ENCODE measurements around the gene EIF2B5.
"Not testable (repeated sequence)": the region's sequence is repeated elsewhere in the genome, so short reads cannot be mapped to it uniquely, and the experiment has no call there.

The EIF2B5 gene

GRCh38 chr3:184148076-184148475 lies 12.9 kb downstream of the EIF2B5 start:
- no peak for DNase-seq (ENCODE audit: low read depth)

- no peak for DNase-seq (ENCODE audit: low read depth)
Observed at GRCh38 chr3:184149123-184149522, 14.0 kb downstream of the EIF2B5 start.

DNA sequence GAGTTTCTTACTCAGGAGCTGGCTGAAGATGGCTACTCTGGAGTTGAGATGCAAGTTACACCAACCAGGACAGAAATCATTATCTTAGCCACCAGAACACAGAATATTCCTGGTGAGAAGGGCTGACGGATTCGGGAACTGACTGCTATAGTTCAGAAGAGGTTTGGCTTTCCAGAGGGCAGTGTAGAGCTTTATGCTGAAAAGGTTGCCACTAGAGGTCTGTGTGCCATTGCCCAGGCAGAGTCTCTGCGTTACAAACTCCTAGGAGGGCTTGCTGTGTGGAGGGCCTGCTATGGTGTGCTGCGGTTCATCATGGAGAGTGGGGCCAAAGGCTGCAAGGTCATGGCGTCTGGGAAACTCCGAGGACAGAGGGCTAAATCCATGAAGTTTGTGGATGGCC lies 14.6 kb downstream of the EIF2B5 start:
- not testable (repeated sequence) for DNase-seq (ENCODE audit: low read depth)

- DNase-seq (ENCODE audit: low read depth), result no peak
Observed at GRCh38 chr3:184154885-184155643, 19.9 kb downstream of the EIF2B5 start, which contains the start of gene DVL3. Gene DVL3 (plus strand): TSS chr3:184155377. CDS start chr3:184155636, 259 bp downstream.

DNA sequence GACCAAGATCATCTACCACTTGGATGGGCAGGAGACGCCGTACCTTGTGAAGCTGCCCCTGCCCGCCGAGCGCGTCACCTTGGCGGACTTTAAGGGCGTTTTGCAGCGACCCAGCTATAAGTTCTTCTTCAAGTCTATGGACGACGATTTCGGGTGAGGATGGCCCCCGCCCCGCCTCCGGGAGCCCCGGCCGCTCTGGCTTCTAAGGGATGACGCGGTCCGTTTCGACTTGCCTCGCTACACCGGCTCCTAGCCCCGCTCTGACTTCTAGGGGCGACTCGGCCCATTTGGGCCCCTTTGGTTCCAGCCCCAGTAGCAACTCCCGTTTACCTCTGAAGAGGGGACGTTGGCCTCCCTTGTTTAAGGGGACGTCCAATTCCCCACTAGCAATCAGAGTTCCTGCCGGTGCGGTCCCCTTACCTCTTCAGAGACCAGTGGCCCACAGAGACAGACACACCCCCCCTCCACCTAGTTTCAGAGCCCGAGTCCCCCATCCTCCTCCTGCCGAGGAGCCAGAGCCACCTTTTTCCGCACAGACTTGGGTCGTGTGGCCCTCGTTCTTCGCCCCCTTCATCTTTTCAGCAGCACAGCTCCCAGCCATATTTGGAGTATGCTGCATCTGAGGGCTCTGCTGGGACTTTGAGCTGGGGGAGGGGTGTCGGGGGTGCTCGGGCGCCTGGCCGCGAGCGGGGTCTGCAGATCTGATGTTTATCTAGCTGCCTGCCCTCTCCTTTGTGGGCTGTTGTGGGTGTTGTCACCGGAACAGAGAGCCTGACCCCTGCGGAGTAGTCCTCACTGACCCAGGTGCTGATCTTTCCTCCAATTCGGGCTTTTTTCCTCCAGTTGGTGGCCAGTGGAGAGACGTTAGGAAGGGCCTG lies 20.7 kb downstream of the EIF2B5 start:
- DNase-seq (ENCODE audit: low read depth), result no peak

DNA sequence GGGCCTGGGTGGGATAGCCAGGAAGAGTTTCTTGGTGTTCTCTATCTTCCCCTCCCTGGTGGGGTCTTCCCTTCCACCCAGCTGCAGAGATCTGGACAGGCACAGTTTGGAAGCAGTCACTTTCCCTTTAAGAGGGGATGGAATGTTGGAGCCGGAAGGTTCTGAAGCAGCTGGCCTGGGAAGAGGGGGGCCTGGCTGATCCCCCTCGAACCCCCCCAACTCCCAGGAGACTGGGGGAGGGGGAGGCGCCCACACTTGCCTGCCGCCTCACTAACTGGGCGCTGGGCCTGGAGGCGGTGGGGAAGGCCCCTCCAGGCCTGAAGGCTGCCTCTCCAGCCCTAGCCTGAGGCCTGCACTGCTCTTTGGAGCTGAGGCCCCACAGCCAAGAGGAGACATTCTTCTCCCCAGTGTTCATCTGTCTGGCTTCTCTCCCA lies 21.4 kb downstream of the EIF2B5 start:
- no peak for DNase-seq (ENCODE audit: low read depth)

DNA sequence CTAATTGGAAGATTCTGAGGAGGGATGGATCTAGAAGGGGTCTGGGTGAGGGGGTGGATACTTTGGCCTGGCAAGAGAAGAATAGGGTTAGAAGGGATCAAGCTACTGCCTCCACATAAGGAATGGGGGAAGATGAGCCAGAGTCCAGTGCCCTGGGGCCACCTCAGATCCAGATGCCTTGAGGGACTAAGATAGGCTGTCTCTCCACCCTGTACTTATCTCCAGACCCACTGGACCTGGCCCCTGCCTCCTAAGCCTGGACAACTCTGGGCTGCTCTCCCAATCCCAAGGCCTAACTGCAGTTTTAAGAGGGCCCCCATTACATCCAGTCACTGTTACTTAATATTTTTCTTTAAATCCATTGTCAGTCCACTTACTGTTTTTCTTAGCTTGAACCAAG lies 22.0 kb downstream of the EIF2B5 start:
- no peak for DNase-seq (ENCODE audit: low read depth)

GRCh38 chr3:184158404-184158803 lies 23.2 kb downstream of the EIF2B5 start:
- DNase-seq (ENCODE audit: low read depth), result no peak

GRCh38 chr3:184160456-184160855 lies 25.3 kb downstream of the EIF2B5 start:
- DNase-seq (ENCODE audit: low read depth), result no peak

DNA sequence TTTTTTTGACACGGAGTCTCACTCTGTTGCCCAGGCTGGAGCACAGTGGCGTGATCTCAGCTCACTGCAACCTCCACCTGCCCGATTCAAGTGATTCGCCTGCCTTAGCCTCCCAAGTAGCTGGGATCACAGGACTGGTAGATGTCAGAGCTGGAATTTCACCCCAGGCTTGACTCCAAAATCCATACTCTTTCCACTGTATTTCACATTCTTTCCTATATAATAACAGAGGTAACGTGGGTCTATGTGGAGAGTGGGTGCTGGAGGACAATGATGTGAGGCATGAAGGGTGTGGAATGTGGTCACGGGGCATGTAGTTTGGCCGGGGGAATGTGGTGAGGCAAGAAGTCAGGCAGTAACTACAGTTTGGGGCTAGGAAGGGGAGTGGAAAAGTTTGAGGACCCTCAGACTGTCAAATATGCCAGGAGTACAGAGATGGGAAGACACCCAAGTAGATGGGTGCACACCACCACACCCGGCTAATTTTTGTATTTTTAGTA lies 27.5 kb downstream of the EIF2B5 start:
- not testable (repeated sequence) for DNase-seq (ENCODE audit: low read depth)

GRCh38 chr3:184164648-184165330 lies 29.6 kb downstream of the EIF2B5 start:
- no peak for DNase-seq (ENCODE audit: low read depth)

GRCh38 chr3:184165543-184165942 lies 30.4 kb downstream of the EIF2B5 start:
- DNase-seq (ENCODE audit: low read depth), result no peak

GRCh38 chr3:184166671-184167070 lies 31.5 kb downstream of the EIF2B5 start:
- DNase-seq (ENCODE audit: low read depth), result no peak

- DNase-seq (ENCODE audit: low read depth), result no peak
Observed at GRCh38 chr3:184167786-184168185, 32.6 kb downstream of the EIF2B5 start.

DNA sequence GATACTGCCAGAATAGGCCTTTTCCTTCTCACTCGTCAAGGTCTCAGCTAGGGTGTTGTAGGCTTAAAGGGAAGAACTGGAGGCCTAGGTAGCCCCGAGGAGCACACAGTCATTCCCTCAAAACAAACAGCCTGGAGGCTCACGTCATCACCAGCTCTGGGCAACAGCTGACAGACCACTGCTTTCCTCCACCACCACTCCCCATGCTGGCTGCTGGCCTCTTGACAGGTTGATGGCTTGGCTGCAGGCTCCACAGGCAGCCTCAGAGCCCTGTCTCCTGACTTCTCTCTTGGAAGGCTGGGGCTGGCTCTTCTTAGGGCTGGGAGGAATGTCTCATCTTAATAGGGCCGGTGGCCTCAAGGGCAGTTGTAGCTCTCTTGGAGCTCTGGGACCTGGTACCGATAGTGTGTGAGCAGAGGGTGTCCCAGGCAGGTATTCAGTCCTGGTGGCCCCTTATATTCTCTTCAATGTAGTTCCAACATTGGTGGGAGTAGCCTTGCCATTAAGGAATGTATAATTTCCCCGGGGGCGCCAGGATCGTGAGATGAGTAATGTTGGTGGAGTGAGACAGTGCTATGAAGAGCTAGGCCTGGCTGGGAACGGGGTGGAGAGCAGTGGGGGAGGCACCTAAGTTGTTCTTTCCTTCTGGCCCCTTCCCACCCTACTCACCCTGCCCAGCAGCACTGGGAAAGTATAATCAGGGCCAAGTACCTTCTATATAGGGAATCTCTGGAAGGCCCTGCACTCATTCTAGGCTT lies 33.4 kb downstream of the EIF2B5 start:
- DNase-seq (ENCODE audit: low read depth), result no peak

GRCh38 chr3:184169896-184170875 lies 35.0 kb downstream of the EIF2B5 start:
- DNase-seq (ENCODE audit: low read depth), result no peak

GRCh38 chr3:184171562-184171961 lies 36.4 kb downstream of the EIF2B5 start:
- DNase-seq (ENCODE audit: low read depth), result no peak

- no peak for DNase-seq (ENCODE audit: low read depth)
Observed at GRCh38 chr3:184172681-184173373, 37.7 kb downstream of the EIF2B5 start.

DNA sequence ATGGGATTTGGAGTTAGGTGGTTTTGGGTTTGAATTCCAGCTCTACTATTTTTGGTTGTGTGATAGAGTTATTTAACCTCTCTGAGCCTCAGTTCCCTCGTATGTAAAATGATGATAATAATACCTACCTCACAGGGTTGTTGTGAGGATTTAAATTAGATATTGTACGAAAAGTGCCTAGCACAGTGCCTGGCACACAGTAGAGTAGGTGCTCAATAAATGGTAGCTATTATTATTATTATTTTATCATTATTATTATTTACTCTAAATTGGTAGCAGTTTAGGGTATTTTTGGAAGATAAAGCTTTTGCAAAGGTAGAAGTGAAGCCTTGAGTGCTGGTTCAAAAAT lies 38.2 kb downstream of the EIF2B5 start:
- no peak for DNase-seq (ENCODE audit: low read depth)

GRCh38 chr3:184174284-184174645 lies 39.1 kb downstream of the EIF2B5 start:
- no peak for DNase-seq (ENCODE audit: low read depth)

Measured in HS-27A (cell line).